A549 (cell line): Measurements from ENCODE around the gene PARD3B. TPM values are rescaled to one million over a fixed set of nuclear protein-coding genes. Genes with fewer than 3 reads are reported as not detected.
A peak's percentile ranks its signal among the peaks of the same experiment; 100 is the strongest.

Experiments
- ATAC-seq, 2 experiments: fragments of 200-7000 bp in 1 of 2; fragments of >200 bp in 1 of 2; cut with Nextera tagmentation in 1 of 2; cut with Tn5 transposase in 1 of 2; 3 replicates each; pipeline versions ENCODE4 v1.8.0 to v1.9.1; 2018 to 2020; ENCODE audit warnings: mild to moderate bottlenecking in 1 of 2, moderate library complexity in 1 of 2
- CTCF ChIA-PET: fragments of 300-600 bp; sonication (Branson Sonifier 250); formaldehyde crosslinking; extraction: SDS; loops from one replicate; lab custom pipeline; 2021; ENCODE audit warnings: antibody characterized with exemption, inconsistent platforms; lab: Yijun Ruan, JAX
- POLR2A ChIA-PET: fragments of 350-600 bp; formaldehyde crosslinking; extraction: SDS; loops from one replicate; lab custom pipeline; 2021; ENCODE audit warnings: antibody characterized with exemption, inconsistent platforms; lab: Yijun Ruan, JAX
- DNase-seq, 2 experiments: peaks; one replicate each; pipeline versions ENCODE4 v3.0.0 to v3.0.0-alpha.2; 2011 to 2016; ENCODE audit warnings: low read depth in 1 of 2, low spot score in 1 of 2
- FAIRE-seq: peaks from 2 replicates; lab custom pipeline; 2011; peaks lifted over from hg19 to GRCh38; lab: Jason Lieb, UNC
- H3K27ac ChIP-seq, 2 experiments: fragments of >200 bp; sonication (Bioruptor Twin); formaldehyde crosslinking; 3 replicates each; pipeline ENCODE4 v1.5.1; 2016 to 2017
- H3K4me1 ChIP-seq: fragments of >200 bp; sonication (Bioruptor Twin); formaldehyde crosslinking; 3 replicates; pipeline ENCODE4 v1.6.1; 2016
- H3K4me2 ChIP-seq: fragments of >200 bp; sonication (Bioruptor Twin); formaldehyde crosslinking; 3 replicates; pipeline ENCODE4 v1.6.1; 2016
- H3K4me3 ChIP-seq: fragments of >200 bp; sonication (Bioruptor Twin); formaldehyde crosslinking; 3 replicates; pipeline ENCODE4 v1.5.1; 2016
- H3K9me3 ChIP-seq: fragments of >200 bp; sonication (Bioruptor Twin); formaldehyde crosslinking; 3 replicates; pipeline ENCODE4 v1.6.1; 2016
- CBX2 ChIP-seq: fragments of 200-600 bp; sonication (generic); IDR thresholded peaks from 2 replicates; pipeline ENCODE4 v1.6.1; 2016; ENCODE audit warnings: low read depth, mild to moderate bottlenecking, borderline replicate concordance
- CEBPB ChIP-seq, 2 experiments: fragments of >200 bp in 1 of 2; sonication (Bioruptor Twin) in 1 of 2; formaldehyde crosslinking in 1 of 2; IDR thresholded peaks; 2 replicates each; pipeline ENCODE4 v1.6.1; 2012 to 2016
- CHD4 ChIP-seq: fragments of 200-600 bp; sonication (generic); IDR thresholded peaks from 2 replicates; pipeline ENCODE4 v1.6.1; 2016; ENCODE audit warnings: antibody characterized with exemption, mild to moderate bottlenecking, borderline replicate concordance
- CTCF ChIP-seq: fragments of >200 bp; sonication (Bioruptor Twin); formaldehyde crosslinking; IDR thresholded peaks from 3 replicates; pipeline ENCODE4 v1.5.1; 2016
- E2F6 ChIP-seq: IDR thresholded peaks from 2 replicates; pipeline ENCODE4 v1.6.1; 2012; ENCODE audit warnings: low read depth, borderline replicate concordance
- EHMT2 ChIP-seq: fragments of 200-600 bp; sonication (generic); IDR thresholded peaks from 2 replicates; pipeline ENCODE4 v1.6.1; 2016; ENCODE audit warnings: antibody characterized with exemption, low read depth, mild to moderate bottlenecking, moderate library complexity
- HOXA7 ChIP-seq: fragments of 250-450 bp; sonication (Bioruptor Pico); IDR thresholded peaks from 2 replicates; pipeline ENCODE4 v1.5.0; 2020; ENCODE audit warnings: mild to moderate bottlenecking, moderate library complexity
- HOXB13 ChIP-seq: fragments of 250-450 bp; sonication (Bioruptor Pico); IDR thresholded peaks from 2 replicates; pipeline ENCODE4 v1.5.0; 2020; ENCODE audit warnings: low read depth, mild to moderate bottlenecking, moderate library complexity
- JUNB ChIP-seq: fragments of >200 bp; sonication (Bioruptor Twin); formaldehyde crosslinking; IDR thresholded peaks from 2 replicates; pipeline ENCODE4 v1.6.1; 2016
- KDM1A ChIP-seq: fragments of 200-600 bp; sonication (generic); IDR thresholded peaks from 2 replicates; pipeline ENCODE4 v1.6.1; 2016; ENCODE audit warnings: low read depth, mild to moderate bottlenecking
- MAZ ChIP-seq: fragments of 150-350 bp; IDR thresholded peaks from 2 replicates; pipeline ENCODE4 v1.6.1; 2014; ENCODE audit warnings: antibody characterized with exemption, low read depth, low read length, borderline replicate concordance
- NFE2L2 ChIP-seq: fragments of 150-350 bp; conservative IDR thresholded peaks from 2 replicates; pipeline ENCODE4 v1.6.1; 2014; ENCODE audit warnings: low read length
- NPAS2 ChIP-seq: fragments of 250-450 bp; sonication (Bioruptor Pico); IDR thresholded peaks from 2 replicates; pipeline ENCODE4 v1.8.0; 2022; ENCODE audit warnings: mild to moderate bottlenecking, moderate library complexity, borderline replicate concordance
- NR3C1 ChIP-seq: fragments of >200 bp; sonication (Bioruptor Twin); formaldehyde crosslinking; IDR thresholded peaks from 3 replicates; pipeline ENCODE4 v1.6.1; 2017
- PHF8 ChIP-seq: fragments of 200-600 bp; sonication (generic); IDR thresholded peaks from 2 replicates; pipeline ENCODE4 v1.6.1; 2016; ENCODE audit warnings: low read depth, mild to moderate bottlenecking, antibody characterized with exemption, moderate library complexity, borderline replicate concordance
- POLR2A ChIP-seq: IDR thresholded peaks from 2 replicates; pipeline ENCODE4 v1.6.1; 2012; ENCODE audit warnings: mild to moderate bottlenecking, low read length
- RARB ChIP-seq: fragments of 250-450 bp; sonication (Bioruptor Pico); IDR thresholded peaks from 2 replicates; pipeline ENCODE4 v1.8.0; 2021; ENCODE audit warnings: mild to moderate bottlenecking, moderate library complexity
- RCOR1 ChIP-seq: fragments of 150-350 bp; IDR thresholded peaks from 2 replicates; pipeline ENCODE4 v1.6.1; 2014; ENCODE audit warnings: antibody characterized with exemption, low read length, low read depth
- TP53 ChIP-seq: fragments of 250-450 bp; sonication (Bioruptor Pico); IDR thresholded peaks from 2 replicates; pipeline ENCODE4 v1.5.0; 2021; ENCODE audit warnings: mild to moderate bottlenecking, moderate library complexity
- ZSCAN20 ChIP-seq: fragments of 250-450 bp; sonication (Bioruptor Pico); IDR thresholded peaks from 2 replicates; pipeline ENCODE4 v1.8.0; 2022; ENCODE audit warnings: mild to moderate bottlenecking, moderate library complexity
- WGBS: methylation state at CpG from one replicate; pipeline ENCODE4 v1.1.6; 2017; ENCODE audit errors: missing lambda C conversion rate; 5-methylcytosine and 5-hydroxymethylcytosine counted together
- polyA plus RNA-seq, 4 experiments: library from polyadenylated mRNA; depleted of rRNA in 3 of 4; stranded (reverse); fragments of >200 nt; fragmentation: RNase III in 1 of 4; extraction: RNeasy Plus Mini Kit Qiagen cat#74134 plus additional on column Dnase treatment in 1 of 4; gene quantifications; 2 replicates in 3 of 4; 3 replicates in 1 of 4; pipeline ENCODE4 v1.2.3, GENCODE V29; 2011 to 2017
- TF ChIP-seq, protein P1 (sequence below): fragments of >200 bp; sonication (Bioruptor Twin); formaldehyde crosslinking; IDR thresholded peaks from 2 replicates; pipeline ENCODE4 v1.6.1; 2016
- TF ChIP-seq, protein P2 (sequence below): IDR thresholded peaks from 2 replicates; pipeline ENCODE4 v1.6.1; 2012

PARD3B gene
- polyA plus RNA-seq, 2 of the 4 experiments (the other 2 are of a cell fraction), result 1.2 to 2.4 TPM

DNA sequence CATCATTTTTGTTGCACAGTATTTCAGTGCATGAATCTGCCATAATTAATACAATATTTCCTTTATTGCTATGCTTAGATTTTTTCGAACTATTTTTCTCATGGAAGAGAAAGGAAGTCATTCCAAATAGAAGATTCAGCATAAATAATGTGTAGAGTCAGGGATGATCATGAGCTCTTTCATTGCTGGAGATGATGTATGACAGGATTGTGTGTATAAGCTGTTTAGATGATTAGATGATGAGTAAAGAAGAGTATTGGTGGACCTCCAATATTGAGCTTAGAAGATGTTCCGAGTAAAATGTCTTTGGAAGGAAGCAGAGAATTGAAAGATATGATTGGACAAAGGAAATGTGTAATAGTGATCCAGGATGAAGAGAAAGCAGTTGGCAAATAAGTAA, 364.5 kb downstream of the PARD3B start (continued):
- TF ChIP-seq PHF8 (no peak), POLR2A (no peak), HOXA7 (no peak), ZSCAN20 (no peak)
- TF ChIP-seq, all 56 proteins: peak for 0

DNA sequence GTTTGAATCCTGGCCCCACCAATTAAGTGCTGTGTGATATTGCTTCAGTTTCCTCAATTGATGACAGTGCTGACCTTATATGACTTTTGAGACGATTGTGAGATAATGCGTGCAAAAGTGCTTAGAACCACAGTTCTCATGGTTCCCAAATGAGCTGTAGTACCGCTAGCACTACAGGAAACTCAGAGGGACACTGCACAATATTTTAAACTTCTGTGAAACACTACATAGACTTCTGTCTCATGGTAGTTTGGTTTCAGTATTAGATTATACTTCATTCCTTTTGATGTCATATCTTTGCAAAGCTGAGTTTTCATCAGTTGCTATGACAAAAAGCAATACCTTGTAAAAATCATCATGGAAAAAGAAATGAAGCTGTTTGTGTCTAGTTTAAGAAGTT, 368.0 kb downstream of the PARD3B start:
- ChIA-PET POLR2A (no interaction called here), CTCF (interaction anchor here (1.4 kb wide), 1 partner anchor 11 kb away, joined by 5 read pairs; no protein-coding TSS in a partner anchor)
- H3K9me3 ChIP-seq, result no peaks in the 10 kb centered on the region
- H3K4me3 ChIP-seq, result no peak overlapping the region
- H3K4me2 ChIP-seq, result no peak overlapping the region
- FAIRE-seq, result no peak
- no peak for DNase-seq
- ATAC-seq, result no peak
- no peak overlapping the region for H3K27ac ChIP-seq
- H3K4me1 ChIP-seq, result no peaks in the 10 kb centered on the region
- no peak for TF ChIP-seq RARB (CRISPR knock-in tag)
- TF ChIP-seq HOXB13, result no peak
- TF ChIP-seq CTCF, result no peak
- no peak for TF ChIP-seq EHMT2
- TF ChIP-seq TP53 (CRISPR knock-in tag), result no peak
- TF ChIP-seq CBX2, result no peak
- TF ChIP-seq NPAS2 (CRISPR knock-in tag), result no peak
- TF ChIP-seq CHD4, result no peak
- no peak for TF ChIP-seq RCOR1
- TF ChIP-seq NFE2L2, result no peak
- TF ChIP-seq KDM1A, result no peak
- no peak for TF ChIP-seq E2F6
- TF ChIP-seq JUNB, result no peak
- TF ChIP-seq, all 56 proteins: peak for 0
- WGBS, result 73% methylated on average over 3 of the region's 3 CpGs

- H3K4me3 ChIP-seq, result no peak overlapping the region
- 57% methylated on average over 8 of the region's 8 CpGs for WGBS
- TF ChIP-seq, protein P1, sequence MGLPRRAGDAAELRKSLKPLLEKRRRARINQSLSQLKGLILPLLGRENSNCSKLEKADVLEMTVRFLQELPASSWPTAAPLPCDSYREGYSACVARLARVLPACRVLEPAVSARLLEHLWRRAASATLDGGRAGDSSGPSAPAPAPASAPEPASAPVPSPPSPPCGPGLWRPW, result no peak
- TF ChIP-seq NR3C1, result no peak
- TF ChIP-seq TP53 (CRISPR knock-in tag), result no peak
- TF ChIP-seq, all 56 proteins: peak for 0
- Histone ChIP-seq H3K4me2 (no peak overlapping the region), H3K4me1 (no peaks in the 10 kb centered on the region), H3K27ac (no peak overlapping the region), H3K9me3 (no peaks in the 10 kb centered on the region)
- DNase-seq (no peak), ATAC-seq (peak in 1 of 2 experiments; percentile 42; a peak in 1 of 6 replicates), FAIRE-seq (no peak)
- CTCF ChIA-PET, result no interaction called here
- POLR2A ChIA-PET, result no interaction called here
Measured at GRCh38 chr2:204913854-204914464, 368.7 kb downstream of the PARD3B start.

GRCh38 chr2:204914708-204915107, 369.4 kb downstream of the PARD3B start:
- ATAC-seq (no peak), DNase-seq (no peak), FAIRE-seq (no peak)
- CTCF ChIA-PET, result interaction anchor here (0.6 kb wide), 1 partner anchor 869 kb away, joined by 3 read pairs; no protein-coding TSS in a partner anchor
- H3K4me2 ChIP-seq, result no peak overlapping the region
- H3K9me3 ChIP-seq, result no peaks in the 10 kb centered on the region
- POLR2A ChIA-PET, result no interaction called here
- H3K27ac ChIP-seq, result no peak overlapping the region
- whole genome bisulfite sequencing, result 84% methylated on average over 9 of the region's 9 CpGs
- H3K4me3 ChIP-seq, result no peak overlapping the region
- no peaks in the 10 kb centered on the region for H3K4me1 ChIP-seq
- TF ChIP-seq EHMT2, result no peak
- no peak for TF ChIP-seq E2F6
- TF ChIP-seq MAZ, result no peak
- no peak for TF ChIP-seq NR3C1
- TF ChIP-seq CEBPB (IDR thresholded peaks at IDR 0.05), result no peak
- TF ChIP-seq, protein P2, sequence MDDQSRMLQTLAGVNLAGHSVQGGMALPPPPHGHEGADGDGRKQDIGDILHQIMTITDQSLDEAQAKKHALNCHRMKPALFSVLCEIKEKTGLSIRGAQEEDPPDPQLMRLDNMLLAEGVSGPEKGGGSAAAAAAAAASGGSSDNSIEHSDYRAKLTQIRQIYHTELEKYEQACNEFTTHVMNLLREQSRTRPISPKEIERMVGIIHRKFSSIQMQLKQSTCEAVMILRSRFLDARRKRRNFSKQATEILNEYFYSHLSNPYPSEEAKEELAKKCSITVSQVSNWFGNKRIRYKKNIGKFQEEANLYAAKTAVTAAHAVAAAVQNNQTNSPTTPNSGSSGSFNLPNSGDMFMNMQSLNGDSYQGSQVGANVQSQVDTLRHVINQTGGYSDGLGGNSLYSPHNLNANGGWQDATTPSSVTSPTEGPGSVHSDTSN, result no peak
- no peak for TF ChIP-seq CTCF
